MM.1S (cell line): Measurements from ENCODE around the gene CFAP251.

Experiments
- DNase-seq: peaks from one replicate; pipeline ENCODE4 v3.0.0-alpha.2; 2015
- H2AFZ ChIP-seq: fragments of 300-600 bp; sonication (generic); 2 replicates; pipeline ENCODE4 v1.6.0; 2016; ENCODE audit warnings: antibody characterized with exemption, low read length
- H3F3A ChIP-seq: fragments of 300-600 bp; sonication (generic); 2 replicates; pipeline ENCODE4 v1.6.1; 2016; ENCODE audit warnings: mild to moderate bottlenecking, antibody characterized with exemption, low read length, moderate library complexity, mixed read lengths; ENCODE audit not compliant: insufficient read depth
- H3K27ac ChIP-seq: fragments of 300-600 bp; sonication (generic); 2 replicates; pipeline ENCODE4 v1.5.1; 2016; ENCODE audit warnings: mild to moderate bottlenecking, low read length
- H3K27me3 ChIP-seq: fragments of 300-600 bp; sonication (generic); replicated peaks from 2 replicates; pipeline ENCODE4 v1.6.0; 2016; ENCODE audit warnings: low read length; ENCODE audit not compliant: insufficient read depth
- H3K36me3 ChIP-seq: fragments of 300-600 bp; sonication (generic); replicated peaks from 2 replicates; pipeline ENCODE4 v1.6.1; 2016; ENCODE audit warnings: mild to moderate bottlenecking, low read length, mixed read lengths; ENCODE audit not compliant: insufficient read depth
- H3K4me1 ChIP-seq: fragments of 300-600 bp; sonication (generic); 2 replicates; pipeline ENCODE4 v1.6.1; 2016; ENCODE audit warnings: low read length, mixed read lengths
- H3K4me2 ChIP-seq: fragments of 300-600 bp; sonication (generic); 2 replicates; pipeline ENCODE4 v1.6.0; 2016; ENCODE audit warnings: low read depth, low read length
- H3K4me3 ChIP-seq: fragments of 300-600 bp; sonication (generic); 2 replicates; pipeline ENCODE4 v1.5.1; 2016; ENCODE audit warnings: low read length, mixed read lengths
- H3K79me2 ChIP-seq: fragments of 300-600 bp; sonication (generic); 2 replicates; pipeline ENCODE4 v1.6.1; 2016; ENCODE audit warnings: mixed run types, low read length, mixed read lengths
- H3K9ac ChIP-seq: fragments of 300-600 bp; sonication (generic); 2 replicates; pipeline ENCODE4 v1.6.1; 2016; ENCODE audit warnings: low read length, mixed read lengths
- H3K9me2 ChIP-seq: fragments of 300-600 bp; sonication (generic); replicated peaks from 2 replicates; pipeline ENCODE4 v1.6.1; 2016; ENCODE audit warnings: mild to moderate bottlenecking, low read length, mixed read lengths; ENCODE audit not compliant: insufficient read depth
- H3K9me3 ChIP-seq: fragments of 300-600 bp; sonication (generic); replicated peaks from 2 replicates; pipeline ENCODE4 v1.6.1; 2016; ENCODE audit warnings: mild to moderate bottlenecking, low read length, mixed read lengths; ENCODE audit not compliant: insufficient read depth
- H4K20me1 ChIP-seq: fragments of 300-600 bp; sonication (generic); 2 replicates; pipeline ENCODE4 v1.6.1; 2016; ENCODE audit warnings: mild to moderate bottlenecking, low read length, moderate library complexity, mixed read lengths; ENCODE audit not compliant: insufficient read depth
- EZH2 ChIP-seq: fragments of 300-600 bp; sonication (generic); optimal IDR thresholded peaks from 2 replicates; pipeline ENCODE3; 2017; ENCODE audit warnings: low read depth, mild to moderate bottlenecking, antibody characterized with exemption, low read length, mixed read lengths
- EZH2phosphoT487 ChIP-seq: fragments of 300-600 bp; sonication (generic); IDR thresholded peaks from 2 replicates; pipeline ENCODE4 v1.6.1; 2018; ENCODE audit warnings: antibody characterized with exemption, low read length
- TF ChIP-seq, protein P1 (sequence below): fragments of 300-600 bp; sonication (generic); IDR thresholded peaks from 2 replicates; pipeline ENCODE4 v1.5.1; 2016; ENCODE audit warnings: antibody characterized with exemption, low read length, mixed read lengths

The CFAP251 gene

DNA sequence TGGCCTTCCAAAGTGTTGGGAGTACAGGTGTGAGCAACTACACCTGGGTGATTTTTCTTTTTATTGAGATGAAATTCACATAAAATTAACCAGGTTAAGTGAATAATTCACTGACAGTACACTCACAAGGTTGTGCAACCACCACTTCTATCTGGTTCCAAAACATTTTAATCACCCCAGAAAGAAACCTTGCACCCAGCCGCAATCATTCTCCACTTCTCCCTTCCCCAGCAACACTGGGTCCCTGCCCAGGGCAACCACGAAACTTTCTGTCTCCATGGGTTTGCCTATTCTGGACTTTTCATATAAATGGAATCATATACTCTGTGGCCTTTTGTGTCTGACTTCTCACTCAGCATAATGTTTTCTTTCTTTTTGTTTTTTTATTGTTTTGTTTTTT lies 133.9 kb downstream of the CFAP251 start:
- TF ChIP-seq EZH2phosphoT487 (no peak), EZH2 (no peak)
- TF ChIP-seq, protein P1, sequence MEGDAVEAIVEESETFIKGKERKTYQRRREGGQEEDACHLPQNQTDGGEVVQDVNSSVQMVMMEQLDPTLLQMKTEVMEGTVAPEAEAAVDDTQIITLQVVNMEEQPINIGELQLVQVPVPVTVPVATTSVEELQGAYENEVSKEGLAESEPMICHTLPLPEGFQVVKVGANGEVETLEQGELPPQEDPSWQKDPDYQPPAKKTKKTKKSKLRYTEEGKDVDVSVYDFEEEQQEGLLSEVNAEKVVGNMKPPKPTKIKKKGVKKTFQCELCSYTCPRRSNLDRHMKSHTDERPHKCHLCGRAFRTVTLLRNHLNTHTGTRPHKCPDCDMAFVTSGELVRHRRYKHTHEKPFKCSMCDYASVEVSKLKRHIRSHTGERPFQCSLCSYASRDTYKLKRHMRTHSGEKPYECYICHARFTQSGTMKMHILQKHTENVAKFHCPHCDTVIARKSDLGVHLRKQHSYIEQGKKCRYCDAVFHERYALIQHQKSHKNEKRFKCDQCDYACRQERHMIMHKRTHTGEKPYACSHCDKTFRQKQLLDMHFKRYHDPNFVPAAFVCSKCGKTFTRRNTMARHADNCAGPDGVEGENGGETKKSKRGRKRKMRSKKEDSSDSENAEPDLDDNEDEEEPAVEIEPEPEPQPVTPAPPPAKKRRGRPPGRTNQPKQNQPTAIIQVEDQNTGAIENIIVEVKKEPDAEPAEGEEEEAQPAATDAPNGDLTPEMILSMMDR: no peak
- Histone ChIP-seq H2AFZ (no peak overlapping the region), H3K9me3 (no peaks in the 10 kb centered on the region), H3F3A (no peaks in the 10 kb centered on the region), H3K27me3 (no peaks in the 10 kb centered on the region), H4K20me1 (no peaks in the 10 kb centered on the region), H3K9me2 (no peaks in the 10 kb centered on the region), H3K9ac (no peak overlapping the region), H3K27ac (no peak overlapping the region), H3K79me2 (no peaks in the 10 kb centered on the region), H3K36me3 (no peaks in the 10 kb centered on the region), H3K4me3 (no peak overlapping the region), H3K4me1 (no peaks in the 10 kb centered on the region), H3K4me2 (no peak overlapping the region)
- DNase-seq: no peak
